GDM1 (cell line): ENCODE measurements around the gene PHLDB1.
"Not testable (repeated sequence)": the region's sequence is repeated elsewhere in the genome, so short reads cannot be mapped to it uniquely, and the experiment has no call there.

ENCODE experiments used
- DNase-seq: peaks from one replicate; lab custom pipeline; 2025; lab: John Stamatoyannopoulos, UW

PHLDB1 gene

GRCh38 chr11:118688339-118688738 lies 80.9 kb downstream of the PHLDB1 start:
- DNase-seq = not testable (repeated sequence)

GRCh38 chr11:118688851-118689502 lies 81.6 kb downstream of the PHLDB1 start:
- DNase-seq = no peak

- DNase-seq = no peak
These were observed 82.1 kb downstream of the PHLDB1 start for GRCh38 chr11:118689503-118689851.

GRCh38 chr11:118689852-118690552 lies 82.6 kb downstream of the PHLDB1 start:
- peak; percentile 57 for DNase-seq

GRCh38 chr11:118690553-118691304 lies 83.3 kb downstream of the PHLDB1 start:
- no peak for DNase-seq

- DNase-seq = peak; percentile 31
These were observed 84.8 kb downstream of the PHLDB1 start for GRCh38 chr11:118691926-118692830.

GRCh38 chr11:118694185-118694584 lies 86.8 kb downstream of the PHLDB1 start:
- DNase-seq = no peak

GRCh38 chr11:118694771-118695170 lies 87.4 kb downstream of the PHLDB1 start:
- DNase-seq = no peak

- no peak for DNase-seq
These were observed 89.3 kb downstream of the PHLDB1 start for GRCh38 chr11:118696673-118697226.

GRCh38 chr11:118697346-118697745 lies 89.9 kb downstream of the PHLDB1 start:
- no peak for DNase-seq

GRCh38 chr11:118699506-118700220 lies 92.2 kb downstream of the PHLDB1 start:
- no peak for DNase-seq

GRCh38 chr11:118703563-118704106 lies 96.2 kb downstream of the PHLDB1 start:
- DNase-seq = peak; percentile 29

GRCh38 chr11:118705111-118705741 lies 97.8 kb downstream of the PHLDB1 start:
- DNase-seq = peak; percentile 67

- peak; percentile 45 for DNase-seq
These were observed 98.6 kb downstream of the PHLDB1 start for GRCh38 chr11:118705791-118706545.

- no peak for DNase-seq
These were observed 99.1 kb downstream of the PHLDB1 start for GRCh38 chr11:118706546-118706825.
